ENCODE data around the gene RHOC. TPM values are rescaled to one million over a fixed set of nuclear protein-coding genes. Genes with fewer than 3 reads are reported as not detected.
"Not testable (repeated sequence)": the region's sequence is repeated elsewhere in the genome, so short reads cannot be mapped to it uniquely, and the experiment has no call there.

The RHOC gene
- total RNA-seq, 1 donor from 2014 or later: 129 TPM

- no peak overlapping the region for H3K4me3 ChIP-seq
- no peak overlapping the region for H3K27ac ChIP-seq (replicated peaks)
- no peaks in the 10 kb centered on the region for H3K36me3 ChIP-seq
- intact Hi-C loops (cut with micrococcal nuclease): loop anchor here (10.0 kb wide), 1 partner anchor 307 kb away; no protein-coding TSS in a partner anchor
- no peak for DNase-seq
- no peaks in the 10 kb centered on the region for H3K9me3 ChIP-seq (replicated peaks)
- H3K27me3 ChIP-seq (ENCODE audit: low read depth): peaks cover 78% of the 10 kb centered on the region
- H3K4me1 ChIP-seq: no peaks in the 10 kb centered on the region
- TF ChIP-seq CTCF (IDR thresholded peaks at IDR 0.05; ENCODE audit: borderline replicate concordance): no peak
Measured at GRCh38 chr1:112737573-112737972, 30.6 kb upstream of the RHOC start.

- no peaks in the 10 kb centered on the region for H3K9me3 ChIP-seq (replicated peaks)
- no peak for DNase-seq
- H3K4me1 ChIP-seq: no peaks in the 10 kb centered on the region
- no peak for TF ChIP-seq CTCF (IDR thresholded peaks at IDR 0.05; ENCODE audit: borderline replicate concordance)
- H3K27me3 ChIP-seq (ENCODE audit: low read depth): peaks cover 62% of the 10 kb centered on the region
- no peaks in the 10 kb centered on the region for H3K36me3 ChIP-seq
- intact Hi-C loops (cut with micrococcal nuclease): loop anchor here (10.0 kb wide), 1 partner anchor 309 kb away; no protein-coding TSS in a partner anchor
- no peak overlapping the region for H3K27ac ChIP-seq (replicated peaks)
- H3K4me3 ChIP-seq: no peak overlapping the region
Measured at GRCh38 chr1:112735752-112736151, 28.8 kb upstream of the RHOC start.

GRCh38 chr1:112731451-112731850 is 24.5 kb upstream of the RHOC start:
- no peaks in the 10 kb centered on the region for H3K36me3 ChIP-seq
- H3K4me1 ChIP-seq: no peaks in the 10 kb centered on the region
- no peaks in the 10 kb centered on the region for H3K9me3 ChIP-seq (replicated peaks)
- no peak overlapping the region for H3K4me3 ChIP-seq
- no peak for TF ChIP-seq CTCF (IDR thresholded peaks at IDR 0.05; ENCODE audit: borderline replicate concordance)
- H3K27me3 ChIP-seq (ENCODE audit: low read depth): peaks cover 27% of the 10 kb centered on the region
- DNase-seq: no peak
- intact Hi-C loops (cut with micrococcal nuclease): loop anchor here (10.0 kb wide), 1 partner anchor 313 kb away; no protein-coding TSS in a partner anchor
- H3K27ac ChIP-seq (replicated peaks): no peak overlapping the region

- intact Hi-C loops (cut with micrococcal nuclease): loop anchor here (10.0 kb wide), 1 partner anchor 315 kb away; no protein-coding TSS in a partner anchor
- TF ChIP-seq CTCF (IDR thresholded peaks at IDR 0.05; ENCODE audit: borderline replicate concordance): no peak
Measured at GRCh38 chr1:112729909-112730308, 23.0 kb upstream of the RHOC start.

GRCh38 chr1:112729011-112729410 is 22.1 kb upstream of the RHOC start:
- H3K27ac ChIP-seq (replicated peaks); H3K27me3 ChIP-seq (ENCODE audit: low read depth); H3K4me1 ChIP-seq; intact Hi-C loops (cut with micrococcal nuclease); H3K9me3 ChIP-seq (replicated peaks); H3K36me3 ChIP-seq; H3K4me3 ChIP-seq; DNase-seq: not testable (repeated sequence)

More at GRCh38 chr1:112729909-112730308, 23.0 kb upstream of the RHOC start:
- H3K9me3 ChIP-seq (replicated peaks): no peaks in the 10 kb centered on the region
- H3K27ac ChIP-seq (replicated peaks): no peak overlapping the region
- no peak for DNase-seq
- no peaks in the 10 kb centered on the region for H3K36me3 ChIP-seq
- no peak overlapping the region for H3K4me3 ChIP-seq
- H3K27me3 ChIP-seq (ENCODE audit: low read depth): peaks cover 13% of the 10 kb centered on the region
- H3K4me1 ChIP-seq: no peaks in the 10 kb centered on the region

GRCh38 chr1:112728306-112728971 is 21.5 kb upstream of the RHOC start:
- DNase-seq; H3K27ac ChIP-seq (replicated peaks); H3K4me3 ChIP-seq; intact Hi-C loops (cut with micrococcal nuclease); H3K27me3 ChIP-seq (ENCODE audit: low read depth); H3K9me3 ChIP-seq (replicated peaks); H3K4me1 ChIP-seq; H3K36me3 ChIP-seq: not testable (repeated sequence)

Measured in left ventricle myocardium inferior (tissue), 1 donor.